Right lobe of liver (tissue), 6 donors: Measurements from ENCODE around the gene DOK4. TPM values are rescaled to one million over a fixed set of nuclear protein-coding genes. Genes with fewer than 3 reads are reported as not detected.
A peak's percentile ranks its signal among the peaks of the same experiment; 100 is the strongest.

Experiments used
- ATAC-seq, 4 donors: fragments of 200-7000 bp; cut with Tn5 transposase; one replicate each; pipeline ENCODE4 v1.9.1; 2020; ENCODE audit warnings: mild to moderate bottlenecking in 4 of 4, moderate library complexity in 4 of 4
- DNase-seq, 3 donors: peaks; one replicate each; pipeline ENCODE4 v3.0.0-alpha.2; 2020
- H3K27ac ChIP-seq, 3 donors: fragments of 200-600 bp; one replicate each; pipeline ENCODE4 v1.8.0; 2022
- H3K27me3 ChIP-seq, 2 donors: fragments of 200-600 bp; one replicate each; pipeline ENCODE4 v1.8.0; 2022
- H3K36me3 ChIP-seq, 4 donors: fragments of 200-600 bp; sonication (generic) in 1 of 4; one replicate each; pipeline versions ENCODE4 v1.5.1 to v1.8.0; 2017 to 2022; ENCODE audit warnings: control low read depth in 1 of 4
- H3K4me1 ChIP-seq, 4 donors: fragments of 200-600 bp; sonication (generic) in 1 of 4; one replicate each; pipeline versions ENCODE4 v1.5.1 to v1.8.0; 2017 to 2022; ENCODE audit warnings: control low read depth in 1 of 4
- H3K4me3 ChIP-seq, 3 donors: fragments of 200-600 bp; one replicate each; pipeline ENCODE4 v1.8.0; 2022
- H3K9me3 ChIP-seq, 4 donors: fragments of 200-600 bp; sonication (generic) in 1 of 4; one replicate each; pipeline versions ENCODE4 v1.5.1 to v1.8.0; 2017 to 2022; ENCODE audit warnings: control low read depth in 1 of 4
- POLR2A ChIP-seq: fragments of 450-650 bp; IDR thresholded peaks from one replicate; pipeline ENCODE4 v1.6.1; 2017; ENCODE audit warnings: antibody characterized with exemption, mild to moderate bottlenecking
- WGBS: methylation state at CpG from one replicate; pipeline ENCODE4 v1.1.6; 2018; ENCODE audit warnings: low coverage, low lambda C conversion rate; ENCODE audit not compliant: insufficient coverage; ENCODE audit errors: missing lambda C conversion rate; 5-methylcytosine and 5-hydroxymethylcytosine counted together
- intact Hi-C, 2 donors: fragments of 100-400 bp; cut with DNase I; formaldehyde crosslinking; loops; one replicate each; pipeline versions ENCODE4 v1.11.2 to v1.14.1; 2022
- total RNA-seq, 6 experiments: library from RNA; depleted of rRNA in 2 of 6; stranded (reverse); fragments of >200 nt in 2 of 6; fragmentation: NEBNext Ultra II Directional in 3 of 6; extraction: Animal tissue kit (Norgen Biotek cat#: 25700) in 3 of 6; gene quantifications; one replicate each; pipeline versions ENCODE4 v1.1.0 to v1.2.4, GENCODE V29; 2016 to 2023
- TF ChIP-seq, protein P1 (sequence below), 4 donors: fragments of 200-600 bp in 3 of 4; fragments of 450-650 bp in 1 of 4; IDR thresholded peaks; one replicate each; pipeline versions ENCODE4 v1.5.1 to v1.8.0; 2016 to 2022; ENCODE audit warnings: antibody characterized with exemption in 4 of 4, mild to moderate bottlenecking in 2 of 4
- donor health status: DM: no; HTN: yes; CAD: no.
- donor health status: DM: no; HTN: no; CAD: no.
- donor health status: DM: no; HTN: no; CAD: no.
- donor health status: DM: no; HTN: yes; CAD: no.
- donor health status: DM: no; HTN: yes; CAD: no.

DOK4 gene
- total RNA-seq, 6 experiments from 2014 or later, result 20.0 to 62.1 (median 36.7) TPM

DNA sequence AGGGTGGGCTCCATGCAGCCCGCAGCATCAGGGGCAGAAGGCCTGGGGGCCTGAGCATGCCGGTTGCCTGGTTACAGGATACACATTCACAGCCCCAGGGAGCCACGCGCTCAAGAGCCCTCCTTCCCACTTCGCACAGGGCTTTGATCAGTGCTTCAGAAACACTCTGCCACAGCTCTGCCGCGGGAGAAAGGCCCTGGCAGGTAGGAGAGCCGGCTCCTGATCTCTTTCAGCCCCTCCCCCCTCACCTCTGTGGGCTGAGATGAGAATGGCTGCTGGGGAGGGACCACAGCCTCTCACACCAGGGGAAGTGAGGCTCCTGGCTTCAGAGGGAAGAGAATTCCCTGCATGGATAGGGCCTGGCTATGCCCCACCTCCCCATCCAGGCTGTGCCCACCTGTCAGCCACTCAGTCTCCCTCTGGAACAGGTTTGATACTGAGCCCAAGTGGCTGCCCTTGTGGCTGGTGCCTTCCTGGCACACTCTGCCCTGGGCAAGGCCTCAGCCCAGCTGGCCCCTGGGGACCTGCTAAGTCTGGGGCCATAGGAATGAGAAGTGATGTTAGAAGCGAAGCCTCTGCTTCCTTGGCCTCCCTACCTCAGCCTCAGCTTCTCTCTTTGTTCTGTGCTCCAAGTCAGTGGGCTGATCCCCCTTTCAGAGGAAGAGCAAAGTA lies 8.6 kb downstream of the DOK4 start:
- DNase-seq (peak in 1 of 3 donors; percentile 33), ATAC-seq (no peak)
- Histone ChIP-seq H3K4me3 (no peak overlapping the region), H3K4me1 (peaks cover 0 to 57% (median 17%) of the 10 kb centered on the region in 4 donors), H3K27ac (no peak overlapping the region), H3K27me3 (no peaks in the 10 kb centered on the region), H3K36me3 (peaks cover 0 to 20% (median 11%) of the 10 kb centered on the region in 4 donors), H3K9me3 (no peaks in the 10 kb centered on the region)
- whole genome bisulfite sequencing, result no CpG with 5 or more reads among the region's 9 CpGs
- TF ChIP-seq, protein P1, sequence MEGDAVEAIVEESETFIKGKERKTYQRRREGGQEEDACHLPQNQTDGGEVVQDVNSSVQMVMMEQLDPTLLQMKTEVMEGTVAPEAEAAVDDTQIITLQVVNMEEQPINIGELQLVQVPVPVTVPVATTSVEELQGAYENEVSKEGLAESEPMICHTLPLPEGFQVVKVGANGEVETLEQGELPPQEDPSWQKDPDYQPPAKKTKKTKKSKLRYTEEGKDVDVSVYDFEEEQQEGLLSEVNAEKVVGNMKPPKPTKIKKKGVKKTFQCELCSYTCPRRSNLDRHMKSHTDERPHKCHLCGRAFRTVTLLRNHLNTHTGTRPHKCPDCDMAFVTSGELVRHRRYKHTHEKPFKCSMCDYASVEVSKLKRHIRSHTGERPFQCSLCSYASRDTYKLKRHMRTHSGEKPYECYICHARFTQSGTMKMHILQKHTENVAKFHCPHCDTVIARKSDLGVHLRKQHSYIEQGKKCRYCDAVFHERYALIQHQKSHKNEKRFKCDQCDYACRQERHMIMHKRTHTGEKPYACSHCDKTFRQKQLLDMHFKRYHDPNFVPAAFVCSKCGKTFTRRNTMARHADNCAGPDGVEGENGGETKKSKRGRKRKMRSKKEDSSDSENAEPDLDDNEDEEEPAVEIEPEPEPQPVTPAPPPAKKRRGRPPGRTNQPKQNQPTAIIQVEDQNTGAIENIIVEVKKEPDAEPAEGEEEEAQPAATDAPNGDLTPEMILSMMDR (IDR thresholded peaks at IDR 0.05), result no peak
- no peak for TF ChIP-seq POLR2A
- intact Hi-C loops, result no loop called here

DNA sequence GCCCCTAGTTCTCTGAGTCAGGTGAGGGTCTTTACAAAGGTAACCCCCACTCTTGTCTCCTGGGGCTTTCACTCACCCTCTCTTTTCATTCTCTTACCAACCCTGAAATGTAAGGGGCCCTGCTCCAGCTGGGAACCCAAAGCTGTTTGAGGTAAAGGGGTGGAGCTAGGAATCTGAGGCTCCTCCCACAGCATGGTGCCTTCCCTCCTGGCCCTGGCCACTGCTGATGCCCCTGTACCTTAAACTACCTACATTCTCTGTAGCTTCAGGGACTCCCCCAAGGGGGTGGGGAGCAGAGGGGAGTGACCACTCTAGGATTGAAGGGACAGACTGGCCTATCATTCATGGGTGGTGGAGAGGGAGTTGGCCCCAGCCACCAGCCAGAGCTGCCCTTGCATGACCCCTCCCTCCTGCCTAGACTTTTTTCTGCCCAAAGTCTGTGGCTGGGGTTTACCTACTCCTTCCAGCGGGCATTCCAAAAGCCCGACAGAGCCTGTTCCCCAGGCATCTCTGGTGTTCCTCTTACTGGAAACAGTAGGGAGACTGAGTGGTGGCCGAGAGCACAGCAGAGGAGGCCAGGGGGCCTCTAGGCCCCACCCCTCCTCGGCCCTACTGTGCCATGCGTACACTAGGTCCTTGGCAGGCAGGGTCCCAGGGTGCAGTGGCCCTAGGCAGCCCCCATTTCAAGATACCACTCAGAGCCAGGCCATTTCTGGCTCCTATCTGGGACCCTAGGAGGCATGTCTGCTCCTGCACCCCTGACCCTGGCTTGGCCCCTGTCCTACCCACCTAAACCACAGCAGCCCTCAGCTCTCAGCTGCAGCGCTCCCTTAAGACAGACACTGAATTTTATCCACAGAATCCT lies 9.5 kb downstream of the DOK4 start:
- Histone ChIP-seq H3K27ac (no peak overlapping the region), H3K4me3 (no peak overlapping the region), H3K27me3 (no peaks in the 10 kb centered on the region), H3K36me3 (peaks cover 0 to 22% (median 13%) of the 10 kb centered on the region in 4 donors), H3K4me1 (peaks cover 0 to 65% (median 21%) of the 10 kb centered on the region in 4 donors), H3K9me3 (no peaks in the 10 kb centered on the region)
- 87% methylated on average over 3 of the region's 6 CpGs for WGBS
- intact Hi-C loops, result no loop called here
- DNase-seq (peak in 1 of 3 donors; percentile 34), ATAC-seq (no peak)
- TF ChIP-seq, protein P1 (IDR thresholded peaks at IDR 0.05), result no peak
- no peak for TF ChIP-seq POLR2A

DNA sequence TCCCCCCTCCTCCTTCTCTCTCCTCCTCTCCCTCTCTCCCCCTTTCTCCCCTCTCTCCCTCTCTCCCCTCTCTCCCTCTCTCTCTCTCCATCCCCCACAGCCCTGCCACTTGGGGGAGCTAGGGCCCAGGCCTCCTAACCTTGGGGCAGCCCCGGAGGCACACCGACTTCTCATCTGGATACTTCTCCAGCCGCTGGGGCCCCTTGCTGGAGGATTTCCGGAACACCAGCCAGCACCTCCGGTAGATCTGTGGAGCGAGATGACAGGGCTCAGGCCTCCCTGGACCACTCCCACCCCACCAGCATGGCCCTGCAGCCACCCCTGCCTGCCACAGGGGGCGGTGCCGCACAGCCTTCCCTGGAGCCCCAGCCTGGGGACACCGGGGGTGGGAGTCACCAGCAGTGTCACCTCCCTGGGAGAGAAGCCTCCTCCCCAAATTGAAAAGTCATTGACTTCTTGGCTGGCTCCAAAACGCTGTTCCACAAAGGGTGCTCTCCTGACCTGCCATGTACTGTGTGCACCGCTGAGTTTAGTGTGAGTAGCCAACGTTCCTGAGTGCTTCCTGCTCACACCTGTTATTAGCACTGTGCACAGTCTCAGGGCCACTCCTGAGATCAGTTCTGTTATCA lies 10.5 kb downstream of the DOK4 start:
- peaks cover 0 to 26% (median 13%) of the 10 kb centered on the region in 4 donors for H3K36me3 ChIP-seq
- TF ChIP-seq, protein P1 (IDR thresholded peaks at IDR 0.05), result peak; percentile 22 to 33 (median 25)
- TF ChIP-seq POLR2A, result no peak
- no peak overlapping the region for H3K27ac ChIP-seq
- H3K9me3 ChIP-seq, result no peaks in the 10 kb centered on the region
- WGBS, result 37% methylated on average over 8 of the region's 12 CpGs
- intact Hi-C loops, result no loop called here
- no peaks in the 10 kb centered on the region for H3K27me3 ChIP-seq
- ATAC-seq (no peak), DNase-seq (peak in 1 of 3 donors; percentile 45)
- H3K4me1 ChIP-seq, result peaks cover 0 to 72% (median 27%) of the 10 kb centered on the region in 4 donors
- H3K4me3 ChIP-seq, result no peak overlapping the region
